ENCODE data around the gene PRAMEF1.
"Not testable (repeated sequence)": the region's sequence is repeated elsewhere in the genome, so short reads cannot be mapped to it uniquely, and the experiment has no call there.

Gene PRAMEF1

DNA sequence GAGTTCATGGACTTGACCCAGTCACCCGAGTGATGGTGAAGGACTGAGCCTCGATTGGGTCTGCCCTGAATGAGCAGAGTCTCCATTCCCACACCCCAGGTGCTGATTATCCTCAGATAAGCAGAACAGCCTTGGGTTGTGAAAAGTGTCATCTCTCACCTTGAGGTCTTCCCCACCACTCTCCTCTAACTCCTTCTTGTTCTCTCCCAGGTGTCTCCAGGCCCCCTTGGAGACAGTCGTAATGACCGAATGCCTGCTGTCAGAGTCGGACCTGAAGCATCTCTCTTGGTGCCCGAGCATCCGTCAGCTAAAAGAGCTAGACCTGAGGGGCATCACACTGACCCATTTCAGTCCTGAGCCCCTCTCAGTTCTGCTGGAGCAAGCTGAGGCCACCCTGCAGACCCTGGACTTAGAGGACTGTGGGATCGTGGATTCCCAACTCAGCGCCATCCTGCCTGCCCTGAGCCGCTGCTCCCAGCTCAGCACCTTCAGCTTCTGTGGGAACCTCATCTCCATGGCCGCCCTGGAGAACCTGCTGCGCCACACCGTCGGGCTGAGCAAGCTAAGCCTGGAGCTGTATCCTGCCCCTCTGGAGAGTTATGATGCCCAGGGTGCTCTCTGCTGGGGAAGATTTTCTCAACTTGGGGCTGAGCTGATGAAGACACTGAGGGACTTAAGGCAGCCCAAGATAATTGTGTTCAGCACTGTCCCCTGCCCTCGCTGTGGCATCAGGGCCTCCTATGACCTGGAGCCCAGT, 14.2 kb upstream of the PRAMEF1 start:
- no peak for DNase-seq (ENCODE audit: low read depth, low spot score)

DNA sequence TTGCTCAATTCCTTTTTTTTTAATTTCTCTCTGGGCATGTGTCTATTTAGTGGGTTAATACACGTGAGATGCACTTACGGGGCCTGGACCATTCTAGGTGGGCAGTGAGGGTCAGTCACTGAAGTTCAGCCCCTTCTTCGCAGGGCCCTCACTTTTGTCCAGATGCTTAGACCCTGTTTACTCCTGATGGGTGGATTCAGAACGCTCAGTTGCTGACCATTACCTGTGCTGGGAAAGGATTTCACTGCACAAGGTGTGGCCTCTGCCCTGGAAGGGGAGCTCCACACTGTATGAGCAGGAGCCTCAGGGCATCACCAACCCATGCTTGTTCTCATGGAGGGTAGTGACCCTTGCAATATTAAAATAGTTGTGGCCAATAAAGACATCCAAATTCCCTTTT, 13.1 kb upstream of the PRAMEF1 start:
- DNase-seq (ENCODE audit: low read depth, low spot score) = no peak

DNA sequence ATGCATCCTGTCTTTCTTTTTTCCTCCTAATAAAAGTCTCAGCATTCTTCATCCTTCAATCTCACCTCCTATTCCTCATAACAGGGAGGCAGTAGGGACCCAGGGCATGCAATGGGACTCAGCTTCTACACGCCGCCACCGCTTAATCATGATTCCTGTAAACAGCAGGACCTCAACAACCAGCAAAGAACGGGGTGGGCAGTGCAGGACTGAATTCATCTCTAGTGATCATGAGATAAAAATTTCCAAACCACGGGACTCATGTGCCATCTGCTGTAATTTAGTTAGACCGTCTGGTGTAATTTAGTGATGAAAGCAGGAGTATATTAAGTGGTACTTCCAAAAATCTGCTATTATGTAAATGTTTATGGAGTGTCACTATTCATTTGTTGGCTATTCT, 12.3 kb upstream of the PRAMEF1 start:
- DNase-seq (ENCODE audit: low read depth, low spot score) = no peak

DNA sequence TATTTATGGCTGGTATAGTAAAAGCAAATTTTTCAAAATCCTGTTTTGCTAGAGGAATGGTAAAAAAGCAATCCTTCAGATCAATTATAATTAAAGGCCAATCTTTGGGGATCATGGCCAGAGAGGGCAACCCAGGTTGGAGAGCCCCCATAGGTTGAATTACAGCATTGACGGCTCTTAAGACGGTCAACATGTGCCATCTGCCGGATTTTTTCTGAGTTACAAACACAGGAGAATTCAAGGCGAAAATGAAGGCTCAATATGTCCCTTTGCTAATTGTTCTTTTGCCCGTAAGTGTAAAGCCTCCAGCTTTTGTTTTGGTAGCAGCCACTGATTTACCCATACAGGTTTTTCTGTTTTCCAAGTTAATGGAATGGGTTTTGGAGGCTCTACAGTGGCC, 9.7 kb upstream of the PRAMEF1 start:
- DNase-seq (ENCODE audit: low read depth, low spot score) = not testable (repeated sequence)

DNA sequence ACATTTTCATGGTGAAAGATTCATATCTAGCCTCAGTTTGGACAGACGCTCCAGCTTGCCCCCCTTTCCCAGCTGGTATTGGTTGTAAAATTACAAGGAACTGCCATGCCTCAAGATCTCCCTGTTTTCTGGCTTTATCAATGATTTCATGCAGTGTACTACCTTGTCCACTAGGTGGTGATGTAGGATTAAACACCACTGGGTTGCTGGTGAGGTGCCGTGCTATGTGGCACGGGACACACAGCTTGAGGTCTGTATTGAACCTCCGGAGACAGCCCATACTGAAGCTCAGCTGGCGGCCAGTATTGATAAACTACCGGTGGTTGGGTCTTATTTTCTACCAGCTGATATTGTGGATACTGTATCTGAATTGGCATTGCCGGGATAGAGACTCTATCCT, 7.4 kb upstream of the PRAMEF1 start:
- DNase-seq (ENCODE audit: low read depth, low spot score) = not testable (repeated sequence)

DNA sequence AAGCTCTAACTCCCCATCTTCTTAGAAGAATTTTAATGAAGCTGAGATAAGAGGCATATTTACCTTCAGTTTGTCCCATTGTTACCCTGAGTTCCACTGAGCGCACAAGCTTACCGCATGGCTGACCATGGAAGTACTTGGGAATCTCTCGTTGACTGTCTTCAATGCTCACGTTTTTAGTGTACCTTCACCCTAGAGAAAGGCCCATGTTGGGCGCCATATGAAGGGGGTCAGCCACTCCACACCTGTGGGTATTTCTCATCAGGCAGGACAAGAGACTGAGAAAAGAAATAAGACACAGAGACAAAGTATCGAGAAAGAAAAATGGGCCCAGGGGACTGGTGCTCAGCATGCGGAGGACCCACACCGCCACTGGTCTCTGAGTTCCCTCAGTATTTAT, 6.5 kb upstream of the PRAMEF1 start:
- not testable (repeated sequence) for DNase-seq (ENCODE audit: low read depth, low spot score)

DNA sequence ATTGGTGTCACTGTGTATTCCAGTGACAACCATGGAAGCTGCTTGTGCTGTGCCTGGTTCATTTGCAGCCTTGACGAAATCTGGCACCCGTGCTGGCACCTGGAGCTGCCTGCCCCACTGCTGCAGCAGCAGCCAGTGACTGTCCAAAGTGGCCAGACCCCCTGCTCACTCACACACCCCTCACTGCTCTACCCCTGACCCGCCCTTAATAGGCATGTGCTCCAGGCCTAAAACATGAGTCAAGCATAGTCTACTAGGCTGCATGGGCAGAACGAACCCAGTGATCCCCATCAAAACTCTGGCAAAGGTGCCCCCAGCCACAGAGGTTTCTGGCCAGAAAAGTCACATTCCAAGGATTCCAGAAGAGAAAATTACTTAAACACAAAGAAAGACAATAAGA, 7.7 kb downstream of the PRAMEF1 start:
- no peak for DNase-seq (ENCODE audit: low read depth, low spot score)

DNA sequence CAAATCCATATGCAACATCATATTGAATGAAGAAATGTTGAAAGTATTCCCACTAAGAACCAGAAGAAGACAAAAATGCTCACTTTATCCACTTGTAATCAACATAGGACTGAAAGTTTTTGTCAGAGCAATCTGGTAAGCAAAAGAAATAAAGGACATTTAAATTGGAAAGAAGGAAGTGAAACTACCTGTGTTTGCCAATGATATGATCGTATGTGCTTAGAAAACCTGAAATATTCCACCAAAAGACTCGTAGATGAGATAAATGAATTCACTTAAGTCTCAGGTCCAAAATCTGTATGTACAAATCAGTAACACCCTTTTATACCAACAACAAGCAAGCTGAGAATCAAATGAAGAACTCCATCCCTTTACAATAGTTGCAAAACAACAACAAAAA, 8.5 kb downstream of the PRAMEF1 start:
- DNase-seq (ENCODE audit: low read depth, low spot score) = no peak

DNA sequence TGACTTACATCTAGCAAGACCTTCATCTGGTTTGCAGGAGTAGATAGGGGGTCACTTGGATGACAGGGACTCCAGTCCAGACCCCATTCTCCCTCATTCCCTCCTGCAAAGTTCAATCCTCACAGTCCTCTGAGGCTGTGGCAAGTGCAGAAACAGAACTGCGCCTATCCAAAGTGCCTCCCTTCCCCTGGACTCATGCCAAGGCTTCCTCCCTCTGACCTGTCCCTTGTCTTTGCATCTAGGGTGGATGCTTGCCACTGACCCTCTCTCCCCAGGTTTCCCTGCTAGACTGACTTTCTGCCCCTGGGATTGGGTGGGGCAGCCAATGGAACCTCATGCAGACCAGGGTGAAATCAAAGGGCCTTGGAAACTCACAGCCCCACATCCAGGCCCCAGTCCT, 18.7 kb downstream of the PRAMEF1 start:
- DNase-seq (ENCODE audit: low read depth, low spot score) = no peak

DNA sequence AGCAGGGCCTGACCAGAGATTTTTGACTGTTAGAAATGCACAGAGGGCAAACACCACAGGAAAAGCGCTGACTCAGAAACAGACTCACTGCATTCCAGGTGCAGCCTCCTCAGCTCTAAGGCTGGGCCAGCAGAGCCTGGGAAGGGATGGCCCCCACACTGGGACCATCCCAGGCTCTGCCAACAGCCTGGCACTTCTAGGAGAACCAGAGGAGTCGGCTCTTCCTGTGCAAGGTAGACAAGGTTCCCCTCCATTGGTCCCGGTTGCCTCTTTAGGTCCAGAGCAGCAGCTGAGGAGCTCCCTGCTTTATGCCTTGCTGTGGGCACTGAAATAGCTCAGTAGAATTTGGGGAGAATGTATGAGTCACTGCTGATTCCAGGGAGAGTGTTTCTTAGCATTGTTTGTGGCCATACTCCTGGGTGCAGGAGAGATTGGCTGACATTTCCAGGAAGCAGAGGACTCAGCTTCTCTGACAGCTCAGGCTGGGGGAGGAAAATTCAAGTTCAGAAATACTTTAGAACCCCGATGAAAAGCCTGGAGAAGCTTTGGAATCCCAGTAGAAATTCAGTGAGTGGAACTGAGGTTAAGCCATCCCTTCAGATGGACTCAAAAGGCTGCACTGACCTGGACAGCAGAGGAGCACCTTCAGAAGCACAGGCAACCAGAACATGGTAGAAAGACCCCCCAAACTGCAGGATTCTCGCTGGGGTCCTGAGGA, 19.7 kb downstream of the PRAMEF1 start:
- DNase-seq (ENCODE audit: low read depth, low spot score) = no peak

DNA sequence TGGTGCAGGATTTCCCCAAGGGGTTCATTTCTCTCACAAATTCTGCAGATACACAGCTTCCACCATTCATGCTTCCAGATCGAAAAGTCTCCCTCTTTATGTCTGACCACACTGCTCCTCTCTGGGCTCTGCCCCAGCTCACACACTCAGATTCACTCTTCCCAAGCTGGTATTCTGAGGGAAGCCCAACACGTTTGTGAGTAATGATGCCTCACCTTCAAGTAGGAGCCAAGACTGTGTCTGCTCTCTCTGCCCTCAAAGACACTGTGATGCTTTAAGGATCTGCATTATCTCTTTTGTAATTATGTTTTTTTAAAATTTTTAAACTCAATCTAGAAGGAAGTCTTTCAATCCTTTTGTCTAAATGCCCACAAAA, 20.2 kb downstream of the PRAMEF1 start:
- no peak for DNase-seq (ENCODE audit: low read depth, low spot score)

DNA sequence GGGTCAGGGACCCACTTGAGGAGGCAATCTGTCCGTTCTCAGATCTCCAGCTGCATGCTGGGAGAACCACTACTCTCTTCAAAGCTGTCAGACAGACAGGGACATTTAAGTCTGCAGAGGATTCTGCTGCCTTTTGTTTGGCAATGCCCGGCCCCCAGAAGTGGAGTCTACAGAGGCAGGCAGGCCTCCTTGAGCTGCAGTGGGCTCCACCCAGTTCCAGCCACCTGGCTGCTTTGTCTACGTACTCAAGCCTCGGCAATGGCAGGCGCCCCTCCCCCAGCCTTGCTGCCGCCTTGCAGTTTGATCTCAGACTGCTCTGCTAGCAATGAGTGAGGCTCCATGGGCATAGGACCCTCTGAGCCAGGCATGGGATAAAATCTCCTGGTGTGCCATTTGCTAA, 27.9 kb downstream of the PRAMEF1 start:
- not testable (repeated sequence) for DNase-seq (ENCODE audit: low read depth, low spot score)

DNA sequence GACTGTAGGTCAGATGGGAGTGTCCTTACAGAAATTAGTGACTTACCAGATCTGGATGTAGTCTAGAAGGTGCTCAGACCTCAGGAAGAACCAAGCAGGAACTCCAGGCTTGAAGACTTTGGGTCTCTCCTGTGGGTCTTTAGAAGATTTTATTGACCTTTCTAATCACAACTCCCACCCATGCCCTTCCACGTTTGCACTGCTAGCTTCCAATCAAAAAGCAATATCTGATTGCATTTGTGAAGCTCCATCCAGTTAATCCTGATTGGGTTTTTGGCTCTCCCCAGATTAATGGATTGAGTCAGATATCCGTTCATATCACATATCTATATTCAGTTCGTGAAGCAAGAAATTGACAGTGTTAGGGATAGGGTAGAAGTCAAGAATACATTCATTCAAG, 40.1 kb downstream of the PRAMEF1 start, which contains the start of gene PRAMEF11:
Gene PRAMEF11 (minus strand): TSS at position 101 of the 400 bp plus-strand sequence. CDS start 2,621 bp downstream, outside the sequence.
- DNase-seq (ENCODE audit: low read depth, low spot score) = not testable (repeated sequence)

DNA sequence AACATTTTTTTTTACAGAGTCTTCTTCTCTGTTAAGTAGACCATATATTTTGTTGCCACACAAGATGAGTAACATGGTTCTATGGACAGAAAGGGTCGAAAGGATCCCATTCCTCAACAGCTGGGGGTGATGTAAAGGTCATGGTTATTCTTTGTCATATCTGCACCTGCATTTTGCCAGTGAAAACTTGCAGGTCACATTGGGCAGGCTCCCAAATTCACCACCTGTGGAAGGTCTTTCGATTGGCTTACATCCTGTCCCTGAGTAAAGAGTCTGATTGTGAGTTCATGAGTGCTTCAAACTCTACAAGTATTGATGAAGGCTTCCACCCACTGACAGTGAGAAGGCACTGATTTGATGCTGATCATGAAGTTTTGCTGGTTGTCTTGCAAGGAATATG, 42.1 kb downstream of the PRAMEF1 start:
- not testable (repeated sequence) for DNase-seq (ENCODE audit: low read depth, low spot score)

Data from smooth muscle cell of the brain vasculature (primary cell).